Osteocyte (in vitro differentiated cells): ENCODE results near the gene TNXB. TPM values are rescaled to one million over a fixed set of nuclear protein-coding genes. Genes with fewer than 3 reads are reported as not detected.
A peak's percentile ranks its signal among the peaks of the same experiment; 100 is the strongest.

Experiments
- DNase-seq: peaks from one replicate; pipeline ENCODE4 v3.0.0; 2021; ENCODE audit warnings: mixed read lengths; ENCODE audit not compliant: unreplicated experiment; ENCODE audit errors: extremely low spot score
- H3K27ac Mint-ChIP-seq: one replicate; pipeline ENCODE4 v1.8.0; 2021; ENCODE audit warnings: mild to moderate bottlenecking, mixed read lengths; ENCODE audit not compliant: unreplicated experiment
- H3K27me3 Mint-ChIP-seq: one replicate; pipeline ENCODE4 v1.8.0; 2021; ENCODE audit warnings: mixed read lengths; ENCODE audit not compliant: unreplicated experiment
- H3K36me3 Mint-ChIP-seq: one replicate; pipeline ENCODE4 v1.8.0; 2021; ENCODE audit warnings: mixed read lengths; ENCODE audit not compliant: unreplicated experiment
- H3K4me1 Mint-ChIP-seq: one replicate; pipeline ENCODE4 v1.8.0; 2021; ENCODE audit warnings: mixed read lengths; ENCODE audit not compliant: unreplicated experiment
- H3K4me3 Mint-ChIP-seq: one replicate; pipeline ENCODE4 v1.8.0; 2021; ENCODE audit warnings: mild to moderate bottlenecking, moderate library complexity, mixed read lengths; ENCODE audit not compliant: unreplicated experiment
- H3K9me3 Mint-ChIP-seq: one replicate; pipeline ENCODE4 v1.8.0; 2021; ENCODE audit warnings: mixed read lengths; ENCODE audit not compliant: unreplicated experiment
- total RNA-seq: library from RNA; stranded (reverse); gene quantifications from 2 replicates; pipeline ENCODE4 v1.2.1, GENCODE V29; 2021
- TF ChIP-seq, protein P1 (sequence below): fragments of 200-600 bp; sonication (generic); IDR thresholded peaks from 2 replicates; pipeline ENCODE4 v1.5.0; 2021; ENCODE audit warnings: antibody characterized with exemption, mild to moderate bottlenecking, moderate library complexity

TNXB gene
- total RNA-seq, 1 donor from 2014 or later = 13.9 TPM

DNA sequence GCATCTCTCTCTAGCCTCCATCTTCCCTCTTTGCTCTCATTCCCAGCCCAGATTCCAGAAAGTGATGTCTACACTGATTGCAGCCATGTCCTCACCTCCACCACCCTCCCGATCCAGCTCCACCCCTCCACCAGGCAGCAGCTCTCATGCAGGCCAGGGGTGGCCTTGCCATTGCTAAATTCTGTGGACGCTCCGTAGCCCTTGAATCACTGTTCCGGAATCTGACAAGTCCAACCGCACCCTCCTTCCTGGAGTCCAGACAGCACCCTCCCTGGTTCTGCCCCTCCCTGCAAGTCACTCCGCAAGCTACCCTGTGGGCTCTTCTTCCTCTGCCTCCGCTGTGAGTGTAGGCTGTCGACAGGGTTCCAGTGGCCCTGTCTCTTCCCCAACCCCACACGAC, 26.2 kb downstream of the TNXB start:
- Mint-ChIP-seq H3K36me3 (no peaks in the 10 kb centered on the region), H3K4me1 (peaks cover 54% of the 10 kb centered on the region), H3K27ac (peak overlapping the region; percentile 43), H3K9me3 (no peaks in the 10 kb centered on the region), H3K27me3 (peaks cover 3% of the 10 kb centered on the region), H3K4me3 (no peak overlapping the region)
- TF ChIP-seq, protein P1, sequence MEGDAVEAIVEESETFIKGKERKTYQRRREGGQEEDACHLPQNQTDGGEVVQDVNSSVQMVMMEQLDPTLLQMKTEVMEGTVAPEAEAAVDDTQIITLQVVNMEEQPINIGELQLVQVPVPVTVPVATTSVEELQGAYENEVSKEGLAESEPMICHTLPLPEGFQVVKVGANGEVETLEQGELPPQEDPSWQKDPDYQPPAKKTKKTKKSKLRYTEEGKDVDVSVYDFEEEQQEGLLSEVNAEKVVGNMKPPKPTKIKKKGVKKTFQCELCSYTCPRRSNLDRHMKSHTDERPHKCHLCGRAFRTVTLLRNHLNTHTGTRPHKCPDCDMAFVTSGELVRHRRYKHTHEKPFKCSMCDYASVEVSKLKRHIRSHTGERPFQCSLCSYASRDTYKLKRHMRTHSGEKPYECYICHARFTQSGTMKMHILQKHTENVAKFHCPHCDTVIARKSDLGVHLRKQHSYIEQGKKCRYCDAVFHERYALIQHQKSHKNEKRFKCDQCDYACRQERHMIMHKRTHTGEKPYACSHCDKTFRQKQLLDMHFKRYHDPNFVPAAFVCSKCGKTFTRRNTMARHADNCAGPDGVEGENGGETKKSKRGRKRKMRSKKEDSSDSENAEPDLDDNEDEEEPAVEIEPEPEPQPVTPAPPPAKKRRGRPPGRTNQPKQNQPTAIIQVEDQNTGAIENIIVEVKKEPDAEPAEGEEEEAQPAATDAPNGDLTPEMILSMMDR = no peak
- no peak for DNase-seq

DNA sequence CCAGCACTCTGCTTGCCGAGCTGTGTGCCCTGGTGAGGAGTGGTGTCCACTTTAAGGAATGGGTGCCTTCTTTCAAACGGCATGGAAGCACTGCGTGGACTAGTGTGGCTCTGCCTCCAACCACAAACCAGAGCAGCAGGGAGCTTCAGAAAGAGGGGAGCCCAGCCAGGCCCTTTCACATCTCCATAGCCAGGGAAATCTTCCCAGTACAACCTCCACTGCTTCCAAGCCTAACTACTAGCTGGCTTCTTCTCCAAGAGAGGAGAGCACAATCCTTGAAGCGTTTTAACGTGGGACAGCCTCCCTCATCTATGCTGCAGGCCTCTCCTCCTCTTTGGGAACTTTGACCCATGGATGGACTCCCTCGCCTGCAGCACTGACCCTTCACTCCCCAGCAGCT, 26.7 kb downstream of the TNXB start:
- TF ChIP-seq, protein P1 = no peak
- H3K9me3 Mint-ChIP-seq = no peaks in the 10 kb centered on the region
- no peaks in the 10 kb centered on the region for H3K36me3 Mint-ChIP-seq
- H3K4me3 Mint-ChIP-seq = no peak overlapping the region
- H3K4me1 Mint-ChIP-seq = peaks cover 54% of the 10 kb centered on the region
- H3K27me3 Mint-ChIP-seq = peaks cover 3% of the 10 kb centered on the region
- no peak for DNase-seq
- H3K27ac Mint-ChIP-seq = peak overlapping the region; percentile 51

DNA sequence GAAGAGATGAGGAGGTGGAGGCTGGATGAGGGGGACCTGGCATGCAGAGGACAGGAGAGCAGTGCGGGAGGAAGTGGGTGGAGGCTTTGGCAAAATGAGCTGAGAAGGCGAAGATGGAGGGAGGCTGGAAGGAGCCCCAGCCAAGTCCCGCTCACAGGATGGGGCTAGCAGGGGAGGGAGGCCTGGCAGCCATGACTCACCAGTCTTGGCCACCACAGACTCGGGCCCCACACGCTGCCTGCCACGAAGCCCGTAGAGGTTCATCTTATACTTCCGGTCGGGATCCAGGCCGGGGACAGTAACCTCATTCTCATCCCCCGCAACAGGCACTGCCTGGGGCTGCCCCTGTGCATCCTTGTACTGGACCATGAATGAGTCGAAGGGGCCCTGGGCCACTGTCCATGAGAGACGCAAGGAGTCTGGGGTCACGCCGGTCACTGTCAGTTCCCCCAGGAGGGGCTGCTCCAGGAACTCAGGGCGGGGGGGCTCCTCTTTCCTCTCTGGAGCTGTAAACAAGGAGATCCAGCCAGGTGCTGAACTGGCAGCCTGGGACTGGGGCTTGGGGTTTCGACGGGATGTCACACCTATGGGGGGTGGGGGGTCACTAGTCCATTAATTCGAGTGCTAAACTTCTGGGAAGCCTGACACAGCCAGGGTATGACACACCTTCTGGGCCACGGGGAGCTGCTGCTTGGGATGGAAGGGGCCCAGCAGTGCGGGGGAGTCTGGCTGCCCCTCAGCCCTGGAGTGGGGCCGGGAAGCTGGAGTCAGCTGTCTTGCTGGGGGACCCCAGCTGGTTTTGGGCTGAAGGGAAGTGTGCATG, 27.8 kb downstream of the TNXB start:
- peak; percentile 89 for DNase-seq
- Mint-ChIP-seq H3K9me3 (no peaks in the 10 kb centered on the region), H3K27ac (peak overlapping the region; percentile 51), H3K4me1 (peaks cover 50% of the 10 kb centered on the region), H3K27me3 (peaks cover 3% of the 10 kb centered on the region), H3K36me3 (no peaks in the 10 kb centered on the region), H3K4me3 (no peak overlapping the region)
- TF ChIP-seq, protein P1 = no peak

DNA sequence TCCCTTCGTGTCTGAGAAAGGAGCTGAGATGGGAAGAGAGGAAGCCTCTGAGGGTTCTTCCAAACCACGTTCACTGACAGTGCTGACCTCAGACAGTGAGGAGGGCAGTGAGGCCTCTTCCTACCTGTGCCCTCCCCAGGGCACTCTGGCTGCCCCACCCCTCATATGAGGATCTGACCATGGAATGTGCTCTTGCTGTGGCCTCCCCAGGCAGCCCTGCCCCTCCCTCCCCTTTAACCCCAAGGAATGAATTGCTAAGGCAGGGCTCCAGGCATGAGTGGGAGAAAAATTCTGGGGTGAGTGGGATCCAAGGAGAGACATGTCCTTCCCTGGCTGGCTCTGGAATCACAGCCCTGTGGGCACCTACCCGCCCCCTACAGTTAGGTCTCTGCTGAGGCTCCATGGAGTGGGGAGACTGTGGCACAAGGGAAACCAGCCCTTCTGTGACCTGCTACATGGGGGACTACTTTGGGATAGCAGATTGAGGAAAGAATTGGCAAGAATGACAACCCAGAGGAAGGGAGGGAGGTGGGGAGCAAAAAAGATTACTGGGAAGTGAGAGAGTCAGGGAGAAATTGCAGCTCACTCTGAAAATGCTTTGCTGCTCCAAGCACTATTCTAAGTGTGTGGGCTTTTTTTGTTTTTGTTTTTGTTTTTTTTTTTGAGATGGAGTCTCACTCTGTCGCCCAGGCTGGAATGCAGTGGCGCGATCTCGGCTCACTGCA, 29.4 kb downstream of the TNXB start:
- DNase-seq = no peak
- no peaks in the 10 kb centered on the region for H3K27me3 Mint-ChIP-seq
- H3K9me3 Mint-ChIP-seq = no peaks in the 10 kb centered on the region
- H3K36me3 Mint-ChIP-seq = no peaks in the 10 kb centered on the region
- H3K27ac Mint-ChIP-seq = peak overlapping the region; percentile 64
- TF ChIP-seq, protein P1 = no peak
- H3K4me1 Mint-ChIP-seq = peaks cover 59% of the 10 kb centered on the region
- H3K4me3 Mint-ChIP-seq = no peak overlapping the region

DNA sequence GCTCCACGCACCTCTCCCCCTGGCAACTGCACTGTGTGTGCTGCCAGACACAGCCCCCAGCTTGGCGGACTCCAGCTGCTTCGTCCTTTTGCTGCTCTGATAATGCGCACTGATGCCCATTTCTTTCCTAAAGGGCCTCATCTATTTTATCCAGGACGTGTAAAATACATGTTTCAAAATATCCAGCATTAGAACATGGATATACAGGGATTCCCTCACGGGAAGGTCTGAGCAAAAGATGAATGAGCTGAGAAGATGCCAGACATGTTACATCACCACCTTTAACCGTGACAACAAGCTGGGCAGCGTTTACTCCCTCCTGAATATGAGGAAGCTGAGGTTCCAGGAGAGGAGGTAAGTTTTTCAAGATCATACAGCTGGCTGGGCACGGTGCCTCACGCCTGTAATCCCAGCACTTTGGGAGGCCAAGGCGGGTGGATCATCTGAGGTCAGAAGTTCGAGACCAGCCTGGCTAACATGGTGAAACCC, 32.8 kb downstream of the TNXB start:
- Mint-ChIP-seq H3K27me3 (no peaks in the 10 kb centered on the region), H3K27ac (peak overlapping the region; percentile 28), H3K4me3 (no peak overlapping the region), H3K9me3 (no peaks in the 10 kb centered on the region), H3K4me1 (peaks cover 54% of the 10 kb centered on the region), H3K36me3 (no peaks in the 10 kb centered on the region)
- TF ChIP-seq, protein P1 = no peak
- DNase-seq = no peak
